ENCODE measurements around the gene SCGB2B2. TPM values are rescaled to one million over a fixed set of nuclear protein-coding genes. Genes with fewer than 3 reads are reported as not detected.

The SCGB2B2 gene
- total RNA-seq (2022) (0.72 and 1.00 TPM in 2 replicates), Bru-seq, nascent RNA (percentile 57 among the genes with signal in this experiment), BruChase-seq, experiment 1, labeled RNA remaining after a 2-hour chase (percentile 65 among the genes with signal in this experiment), BruChase-seq, experiment 2, labeled RNA remaining after a 6-hour chase (percentile 64 among the genes with signal in this experiment)
- long read RNA-seq = 0 reads

GRCh38 chr19:34676697-34677385 lies at the start of gene SCGB2B2:
TSS of gene SCGB2B2 (minus strand) at chr19:34677159. CDS start at chr19:34594563, 82,596 bp downstream.
- peak within 1 kb of the TSS; percentile 96 for H3K4me3 Mint-ChIP-seq (ENCODE audit: unreplicated experiment)
- peak within 1 kb of the TSS; percentile 99 for H3K27ac Mint-ChIP-seq (ENCODE audit: unreplicated experiment)
- H3K36me3 ChIP-seq (ENCODE audit: control insufficient read depth, insufficient read depth, low read length) = peaks cover 12% of the 10 kb centered on the region
- peak in 1 of 2 experiments; percentile 52 for TF ChIP-seq CTCF (IDR thresholded peaks at IDR 0.05; ENCODE audit: insufficient read depth in 1 of 2, low read depth in 1 of 2, low read length in 1 of 2, severe bottlenecking in 1 of 2, unreplicated experiment in 1 of 2)
- ChIA-PET CTCF (interaction anchor here (0.6 to 1.5 kb wide), 5 partner anchors 12 to 615 kb away, joined by 3 to 4 read pairs (median 3); partner anchors contain the start of genes MAG and ZNF30), POLR2A (interaction anchor here (0.5 to 1.6 kb wide), 10 partner anchors 33 to 1601 kb away, joined by 3 to 10 read pairs (median 4); partner anchors contain the start of genes WTIP and ZNF181)
- peaks cover 44% of the 10 kb centered on the region for H3K36me3 Mint-ChIP-seq (ENCODE audit: insufficient read depth, unreplicated experiment)
- intact Hi-C loops (cut with micrococcal nuclease; ENCODE audit: unreplicated experiment) = loop anchor here (1.0 to 2.0 kb wide), 2 partner anchors 56 to 96 kb away; partner anchors contain the start of gene ZNF599
- H3K4me1 Mint-ChIP-seq (ENCODE audit: low read depth, unreplicated experiment) = peaks cover 9% of the 10 kb centered on the region
- peaks cover 31% of the 10 kb centered on the region for H3K9me3 Mint-ChIP-seq (ENCODE audit: unreplicated experiment)
- H3K4me1 ChIP-seq = peaks cover 16% of the 10 kb centered on the region
- H3K27me3 ChIP-seq (replicated peaks; ENCODE audit: control insufficient read depth, insufficient read depth, low read length) = no peaks in the 10 kb centered on the region
- peak within 1 kb of the TSS; percentile 95 for H3K4me3 ChIP-seq (ENCODE audit: low read depth, low read length)
- peak in 1 of 2 experiments; percentile 63 for DNase-seq
- peaks cover 3% of the 10 kb centered on the region for H3K27me3 Mint-ChIP-seq (ENCODE audit: insufficient read depth, unreplicated experiment)
- peaks cover 2% of the 10 kb centered on the region; the same call in 1 of the 2 replicates for H3K9me3 ChIP-seq
- BruUV-seq (replicated peaks) = TSS peak; percentile 73

GRCh38 chr19:34725400-34725799 lies 48.4 kb upstream of the SCGB2B2 start:
- no peak overlapping the region for H3K4me3 ChIP-seq (ENCODE audit: low read depth, low read length)
- POLR2A ChIA-PET = no interaction called here
- H3K9me3 Mint-ChIP-seq (ENCODE audit: unreplicated experiment) = no peaks in the 10 kb centered on the region
- no peak for DNase-seq
- H3K27me3 Mint-ChIP-seq (ENCODE audit: insufficient read depth, unreplicated experiment) = peaks cover 15% of the 10 kb centered on the region
- H3K4me1 Mint-ChIP-seq (ENCODE audit: low read depth, unreplicated experiment) = no peaks in the 10 kb centered on the region
- no peaks in the 10 kb centered on the region for H3K36me3 Mint-ChIP-seq (ENCODE audit: insufficient read depth, unreplicated experiment)
- no peak for TF ChIP-seq CTCF (IDR thresholded peaks at IDR 0.05; ENCODE audit: insufficient read depth in 1 of 2, low read depth in 1 of 2, low read length in 1 of 2, severe bottlenecking in 1 of 2, unreplicated experiment in 1 of 2)
- H3K4me1 ChIP-seq = peaks cover 4% of the 10 kb centered on the region; the same call in 1 of the 2 replicates
- BruUV-seq (replicated peaks) = no TSS peak
- H3K9me3 ChIP-seq = no peaks in the 10 kb centered on the region
- intact Hi-C loops (cut with micrococcal nuclease; ENCODE audit: unreplicated experiment) = no loop called here
- no peak overlapping the region for H3K4me3 Mint-ChIP-seq (ENCODE audit: unreplicated experiment)
- CTCF ChIA-PET = no interaction called here
- H3K27me3 ChIP-seq (replicated peaks; ENCODE audit: control insufficient read depth, insufficient read depth, low read length) = no peaks in the 10 kb centered on the region
- no peaks in the 10 kb centered on the region for H3K36me3 ChIP-seq (ENCODE audit: control insufficient read depth, insufficient read depth, low read length)
- H3K27ac Mint-ChIP-seq (ENCODE audit: unreplicated experiment) = no peak overlapping the region

GRCh38 chr19:34722353-34722752 lies 45.4 kb upstream of the SCGB2B2 start:
- TF ChIP-seq CTCF (IDR thresholded peaks at IDR 0.05; ENCODE audit: insufficient read depth in 1 of 2, low read depth in 1 of 2, low read length in 1 of 2, severe bottlenecking in 1 of 2, unreplicated experiment in 1 of 2) = no peak
- intact Hi-C loops (cut with micrococcal nuclease; ENCODE audit: unreplicated experiment) = no loop called here
- no peaks in the 10 kb centered on the region for H3K4me1 Mint-ChIP-seq (ENCODE audit: low read depth, unreplicated experiment)
- no peak overlapping the region for H3K27ac Mint-ChIP-seq (ENCODE audit: unreplicated experiment)
- Histone ChIP-seq H3K4me3 (ENCODE audit: low read depth, low read length) (no peak overlapping the region), H3K36me3 (ENCODE audit: control insufficient read depth, insufficient read depth, low read length) (no peaks in the 10 kb centered on the region), H3K9me3 (peaks cover 5% of the 10 kb centered on the region; the same call in 1 of the 2 replicates), H3K4me1 (no peaks in the 10 kb centered on the region), H3K27me3 (replicated peaks; ENCODE audit: control insufficient read depth, insufficient read depth, low read length) (no peaks in the 10 kb centered on the region)
- CTCF ChIA-PET = no interaction called here
- no peaks in the 10 kb centered on the region for H3K36me3 Mint-ChIP-seq (ENCODE audit: insufficient read depth, unreplicated experiment)
- DNase-seq = no peak
- H3K4me3 Mint-ChIP-seq (ENCODE audit: unreplicated experiment) = no peak overlapping the region
- POLR2A ChIA-PET = no interaction called here
- H3K9me3 Mint-ChIP-seq (ENCODE audit: unreplicated experiment) = no peaks in the 10 kb centered on the region
- peaks cover 15% of the 10 kb centered on the region for H3K27me3 Mint-ChIP-seq (ENCODE audit: insufficient read depth, unreplicated experiment)
- BruUV-seq (replicated peaks) = no TSS peak
